GM12892 (cell line): Measurements from ENCODE around the gene PARS2.

Source experiments
- POLR2A ChIP-seq: IDR thresholded peaks from 2 replicates; pipeline ENCODE4 v1.6.1; 2011; ENCODE audit warnings: low read depth, low read length, control low read depth
- TAF1 ChIP-seq: IDR thresholded peaks from 2 replicates; pipeline ENCODE4 v1.6.1; 2011; ENCODE audit warnings: low read depth, mild to moderate bottlenecking, control low read depth, low read length, borderline replicate concordance

GRCh38 chr1:54758678-54759348 lies 5.5 kb downstream of the PARS2 start:
- no peak for TF ChIP-seq POLR2A
- TF ChIP-seq TAF1: no peak
